Tibial artery (tissue), 4 donors: ENCODE results near the gene TNFRSF12A.
A peak's percentile ranks its signal among the peaks of the same experiment; 100 is the strongest.

ENCODE experiments used
- DNase-seq, 2 donors: peaks; one replicate each; pipeline ENCODE4 v3.0.0-alpha.2; 2019
- H3K27ac ChIP-seq, 2 donors: fragments of 200-600 bp; sonication (generic) in 1 of 2; 1 replicate in 1 of 2; 2 replicates in 1 of 2; pipeline ENCODE4 v1.5.1; 2018 to 2019; ENCODE audit warnings: mild to moderate bottlenecking in 1 of 2
- H3K27me3 ChIP-seq, 2 donors: fragments of 200-600 bp; sonication (generic) in 1 of 2; one replicate each; pipeline versions ENCODE4 v1.5.1 to v1.6.0; 2016 to 2019
- H3K36me3 ChIP-seq, 3 donors: fragments of 200-600 bp; sonication (generic) in 2 of 3; one replicate each; pipeline ENCODE4 v1.5.1; 2016 to 2019; ENCODE audit warnings: mild to moderate bottlenecking in 2 of 3
- H3K4me1 ChIP-seq, 4 donors: fragments of 200-600 bp; sonication (generic) in 2 of 4; 1 replicate in 3 of 4; 2 replicates in 1 of 4; pipeline ENCODE4 v1.5.1; 2016 to 2019
- H3K4me3 ChIP-seq, 2 donors: fragments of 200-600 bp; sonication (generic) in 1 of 2; 1 replicate in 1 of 2; 2 replicates in 1 of 2; pipeline ENCODE4 v1.5.1; 2018 to 2019; ENCODE audit warnings: mild to moderate bottlenecking in 2 of 2
- H3K9me3 ChIP-seq, 3 donors: fragments of 200-600 bp; sonication (generic) in 1 of 3; one replicate each; pipeline ENCODE4 v1.5.1; 2016 to 2019
- intact Hi-C: fragments of 100-400 bp; cut with DNase I; formaldehyde crosslinking; loops from one replicate; pipeline ENCODE4 v1.15.0; 2023; ENCODE audit warnings: low total_unique reads
- TF ChIP-seq, protein P1 (sequence below), 2 experiments: fragments of 200-600 bp in 1 of 2; fragments of 450-650 bp in 1 of 2; IDR thresholded peaks; one replicate each; pipeline ENCODE4 v1.5.1; 2017 to 2019; ENCODE audit warnings: antibody characterized with exemption in 2 of 2, mild to moderate bottlenecking in 1 of 2, moderate library complexity in 1 of 2

Gene TNFRSF12A

DNA sequence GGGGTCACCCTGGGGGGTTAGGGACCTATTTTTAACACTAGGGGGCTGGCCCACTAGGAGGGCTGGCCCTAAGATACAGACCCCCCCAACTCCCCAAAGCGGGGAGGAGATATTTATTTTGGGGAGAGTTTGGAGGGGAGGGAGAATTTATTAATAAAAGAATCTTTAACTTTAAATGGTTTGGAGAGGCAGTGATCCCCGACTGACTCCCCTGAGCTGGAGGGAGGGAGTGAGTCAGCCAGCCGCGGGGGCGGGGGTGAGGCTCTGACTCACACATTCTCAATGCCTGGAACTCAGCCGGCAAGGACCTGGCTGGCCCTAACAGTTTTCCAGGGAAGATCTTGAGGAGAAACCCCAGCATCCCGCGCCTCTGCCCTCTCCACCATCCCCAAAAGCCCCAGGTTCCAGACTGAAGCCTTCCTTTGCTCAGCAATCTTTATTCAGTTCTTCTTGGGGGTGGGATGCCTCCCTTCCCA is 2.1 kb downstream of the TNFRSF12A start:
- peak overlapping the region; percentile 73 to 88 for H3K4me3 ChIP-seq
- no peaks in the 10 kb centered on the region for H3K9me3 ChIP-seq
- peak; percentile 91 to 96 for DNase-seq
- intact Hi-C loops = no loop called here
- peaks cover 0 to 19% (median 15%) of the 10 kb centered on the region in 3 donors for H3K36me3 ChIP-seq
- H3K27me3 ChIP-seq = peaks cover 0 to 23% of the 10 kb centered on the region in 2 donors
- TF ChIP-seq, protein P1, sequence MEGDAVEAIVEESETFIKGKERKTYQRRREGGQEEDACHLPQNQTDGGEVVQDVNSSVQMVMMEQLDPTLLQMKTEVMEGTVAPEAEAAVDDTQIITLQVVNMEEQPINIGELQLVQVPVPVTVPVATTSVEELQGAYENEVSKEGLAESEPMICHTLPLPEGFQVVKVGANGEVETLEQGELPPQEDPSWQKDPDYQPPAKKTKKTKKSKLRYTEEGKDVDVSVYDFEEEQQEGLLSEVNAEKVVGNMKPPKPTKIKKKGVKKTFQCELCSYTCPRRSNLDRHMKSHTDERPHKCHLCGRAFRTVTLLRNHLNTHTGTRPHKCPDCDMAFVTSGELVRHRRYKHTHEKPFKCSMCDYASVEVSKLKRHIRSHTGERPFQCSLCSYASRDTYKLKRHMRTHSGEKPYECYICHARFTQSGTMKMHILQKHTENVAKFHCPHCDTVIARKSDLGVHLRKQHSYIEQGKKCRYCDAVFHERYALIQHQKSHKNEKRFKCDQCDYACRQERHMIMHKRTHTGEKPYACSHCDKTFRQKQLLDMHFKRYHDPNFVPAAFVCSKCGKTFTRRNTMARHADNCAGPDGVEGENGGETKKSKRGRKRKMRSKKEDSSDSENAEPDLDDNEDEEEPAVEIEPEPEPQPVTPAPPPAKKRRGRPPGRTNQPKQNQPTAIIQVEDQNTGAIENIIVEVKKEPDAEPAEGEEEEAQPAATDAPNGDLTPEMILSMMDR (IDR thresholded peaks at IDR 0.05) = no peak
- peaks cover 0 to 58% (median 40%) of the 10 kb centered on the region in 4 donors for H3K4me1 ChIP-seq
- peak overlapping the region; percentile 95 to 96 for H3K27ac ChIP-seq

DNA sequence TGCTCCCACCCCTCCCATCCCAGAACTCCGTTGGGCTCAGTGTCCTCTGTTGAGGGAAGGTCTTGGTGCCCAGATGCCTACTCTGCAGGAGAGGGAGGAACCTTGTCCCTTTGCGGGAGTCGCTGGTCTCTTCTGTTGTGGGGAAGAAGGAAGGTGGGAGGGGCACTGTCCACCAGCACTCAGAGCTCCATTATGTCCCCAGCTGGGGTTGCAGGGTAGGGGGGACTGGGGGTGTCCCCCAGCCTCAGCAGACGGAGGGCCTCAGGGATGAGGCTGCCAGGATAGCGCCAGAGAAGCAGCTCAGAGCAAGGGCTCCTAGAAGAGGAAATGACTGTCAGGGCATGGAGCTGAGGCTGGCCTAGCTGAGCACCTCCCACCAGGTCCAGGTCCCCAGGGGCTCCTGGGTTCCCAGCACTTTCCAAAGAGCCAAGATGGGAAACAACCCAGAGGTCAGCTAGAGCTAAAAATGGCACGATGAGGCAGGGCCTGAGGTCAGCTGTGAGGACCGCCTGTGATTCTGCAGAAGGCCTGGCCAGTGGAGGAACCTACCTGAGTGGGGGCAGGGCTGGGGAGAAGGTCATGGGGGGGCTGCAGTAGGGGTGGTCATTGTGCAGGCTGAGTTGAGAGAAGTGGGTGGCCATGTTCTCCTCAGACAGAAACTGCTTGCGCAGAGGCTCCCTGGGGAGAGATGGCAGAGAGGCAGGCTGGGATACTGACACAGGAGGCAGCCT is 2.7 kb downstream of the TNFRSF12A start:
- Histone ChIP-seq H3K4me3 (peak overlapping the region; percentile 73 to 88), H3K36me3 (peaks cover 0 to 21% (median 16%) of the 10 kb centered on the region in 3 donors), H3K4me1 (peaks cover 0 to 54% (median 39%) of the 10 kb centered on the region in 4 donors), H3K27me3 (peaks cover 0 to 17% of the 10 kb centered on the region in 2 donors), H3K27ac (peak overlapping the region; percentile 95 to 96), H3K9me3 (no peaks in the 10 kb centered on the region)
- intact Hi-C loops = no loop called here
- peak; percentile 46 to 92 for DNase-seq
- TF ChIP-seq, protein P1 (IDR thresholded peaks at IDR 0.05) = no peak

DNA sequence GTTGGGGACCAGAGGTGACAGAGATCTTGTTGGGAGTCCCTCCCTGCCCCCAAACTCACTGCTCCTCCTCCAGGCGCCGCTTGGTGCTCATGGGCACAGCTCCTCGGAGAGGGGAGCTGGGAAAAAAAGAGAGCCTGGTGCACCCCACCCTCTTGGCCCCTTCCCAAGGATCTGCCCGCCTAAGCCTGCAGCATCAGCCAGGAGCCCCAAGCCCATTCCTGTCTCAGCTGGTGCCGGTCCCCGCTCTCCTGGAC is 3.2 kb downstream of the TNFRSF12A start:
- Histone ChIP-seq H3K4me3 (peak overlapping the region; percentile 73 to 88), H3K27ac (peak overlapping the region; percentile 95 to 96), H3K9me3 (no peaks in the 10 kb centered on the region), H3K4me1 (peaks cover 0 to 54% (median 42%) of the 10 kb centered on the region in 4 donors), H3K36me3 (peaks cover 0 to 21% (median 16%) of the 10 kb centered on the region in 3 donors), H3K27me3 (peaks cover 0 to 12% of the 10 kb centered on the region in 2 donors)
- no peak for DNase-seq
- TF ChIP-seq, protein P1 (IDR thresholded peaks at IDR 0.05) = no peak
- intact Hi-C loops = no loop called here

DNA sequence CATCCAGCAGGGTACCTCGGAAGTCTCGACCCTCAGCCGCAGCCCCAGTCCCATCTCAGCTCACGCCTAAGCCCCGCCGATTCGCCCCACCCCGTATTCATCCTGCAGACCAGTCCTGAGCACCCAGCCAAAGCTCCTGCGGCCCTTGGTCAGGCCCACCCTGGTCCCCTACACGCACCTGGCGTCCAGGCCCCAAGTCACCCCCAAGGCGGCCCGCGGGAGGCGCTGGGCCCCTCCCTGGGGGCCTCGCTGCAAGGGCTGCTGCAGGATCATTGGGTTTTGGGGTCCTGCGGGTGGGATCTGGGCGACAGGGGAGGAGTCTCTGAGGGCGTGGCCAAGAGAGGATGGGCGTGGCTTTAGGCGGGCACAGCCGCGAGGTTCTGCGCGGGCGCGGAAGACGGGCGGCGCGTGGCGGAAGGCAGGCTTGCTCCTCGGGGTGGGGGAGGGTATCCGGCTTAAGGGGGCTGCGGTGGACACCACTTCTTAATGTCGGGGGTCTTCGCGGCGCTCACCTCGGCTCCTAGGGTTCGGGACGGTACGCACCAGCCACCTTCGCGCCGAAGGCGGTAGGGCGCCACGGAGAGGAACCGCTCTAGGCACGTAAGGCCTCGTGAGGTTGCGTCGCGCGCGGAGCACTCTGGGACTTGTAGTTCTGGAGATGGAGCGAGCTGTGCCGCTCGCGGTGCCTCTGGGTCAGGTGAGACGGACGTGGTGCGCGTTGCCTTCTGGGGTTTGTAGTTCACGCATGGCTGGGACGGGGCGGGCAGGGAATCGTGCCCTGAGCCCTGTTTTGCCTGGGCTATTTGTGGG is 3.7 kb downstream of the TNFRSF12A start, which contains the start of the genes HCFC1R1 and THOC6:
Gene HCFC1R1, minus strand, starts transcription at position 274 of the 810 bp plus-strand sequence. Its CDS starts 1 bp downstream, at position 273.
Gene THOC6, plus strand, starts transcription at position 367 of the 810 bp plus-strand sequence. Its CDS starts 292 bp downstream, at position 659.
- Histone ChIP-seq H3K27me3 (peaks cover 0 to 7% of the 10 kb centered on the region in 2 donors), H3K4me3 (peak within 1 kb of the TSS; percentile 73 to 88), H3K4me1 (peaks cover 0 to 55% (median 47%) of the 10 kb centered on the region in 4 donors), H3K36me3 (peaks cover 0 to 21% (median 16%) of the 10 kb centered on the region in 3 donors), H3K9me3 (no peaks in the 10 kb centered on the region), H3K27ac (peak within 1 kb of the TSS; percentile 95 to 96)
- DNase-seq = peak; percentile 98 to 99
- TF ChIP-seq, protein P1 (IDR thresholded peaks at IDR 0.05) = no peak
- intact Hi-C loops = no loop called here

DNA sequence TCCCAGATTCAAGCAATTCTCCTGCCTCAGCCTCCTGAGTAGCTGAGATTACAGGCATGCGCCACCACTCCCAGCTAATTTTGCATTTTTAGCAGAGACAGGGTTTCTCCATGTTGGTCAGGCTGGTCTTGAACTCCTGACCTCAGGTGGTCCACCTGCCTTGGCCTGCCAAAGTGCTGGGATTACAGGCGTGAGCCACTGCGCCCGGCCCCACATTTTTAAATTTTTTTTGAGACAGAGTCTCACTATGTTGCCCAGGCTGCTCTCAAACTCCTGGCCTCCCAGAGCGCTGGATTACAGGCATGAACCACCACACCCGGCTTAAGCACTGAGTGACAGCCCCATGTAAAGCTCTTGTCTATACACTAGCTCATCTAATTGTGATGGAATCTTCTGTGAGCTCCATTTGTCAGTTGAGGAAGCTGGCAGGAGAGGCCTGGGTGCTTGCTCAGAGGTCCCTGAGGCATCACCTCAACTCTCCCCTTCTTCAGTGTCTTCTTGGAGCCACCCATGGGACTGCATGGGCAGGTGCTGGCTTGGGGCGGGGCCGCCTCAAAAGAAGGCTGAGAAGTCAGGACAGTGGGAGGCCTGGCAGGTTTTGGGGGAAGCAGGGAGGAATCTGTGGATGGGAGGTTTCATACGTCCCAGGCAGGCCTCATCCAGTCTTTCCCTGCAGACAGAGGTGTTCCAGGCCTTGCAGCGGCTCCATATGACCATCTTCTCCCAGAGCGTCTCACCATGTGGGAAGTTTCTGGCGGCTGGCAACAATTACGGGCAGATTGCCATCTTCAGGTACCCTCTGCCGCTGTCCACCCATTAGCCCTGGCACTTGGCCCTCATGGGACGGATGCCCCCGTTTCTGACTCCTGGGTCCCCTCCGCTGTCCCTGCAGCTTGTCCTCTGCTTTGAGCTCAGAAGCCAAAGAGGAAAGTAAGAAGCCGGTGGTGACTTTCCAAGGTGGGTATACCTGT is 5.1 kb downstream of the TNFRSF12A start:
- H3K36me3 ChIP-seq = peaks cover 0 to 21% (median 16%) of the 10 kb centered on the region in 3 donors
- intact Hi-C loops = no loop called here
- H3K4me3 ChIP-seq = no peak overlapping the region
- no peaks in the 10 kb centered on the region for H3K9me3 ChIP-seq
- no peak overlapping the region for H3K27ac ChIP-seq
- DNase-seq = no peak
- TF ChIP-seq, protein P1 (IDR thresholded peaks at IDR 0.05) = no peak
- peaks cover 0 to 15% of the 10 kb centered on the region in 2 donors for H3K27me3 ChIP-seq
- H3K4me1 ChIP-seq = peaks cover 0 to 59% (median 50%) of the 10 kb centered on the region in 4 donors
